ENCODE data around the gene SOX6. TPM values are rescaled to one million over a fixed set of nuclear protein-coding genes. Genes with fewer than 3 reads are reported as not detected.

SOX6 gene
- total and polyA plus RNA-seq, 2 of the 13 experiments (the other 11 are each of a cell fraction or from before 2014, with no cell fraction given), result 2.6 to 11.2 TPM

GRCh38 chr11:16402654-16403447, 46.5 kb upstream of the SOX6 start (continued):
- no peak for TF ChIP-seq REST (IDR thresholded peaks at IDR 0.05; ENCODE audit: borderline replicate concordance in 1 of 2, low read depth in 1 of 2, low read length in 2 of 2)
- no peak for TF ChIP-seq TGIF2 (CRISPR knock-in tag; IDR thresholded peaks at IDR 0.05)
- no peak for TF ChIP-seq NKX3-1 (CRISPR knock-in tag; IDR thresholded peaks at IDR 0.05)
- TF ChIP-seq CREB1 (IDR thresholded peaks at IDR 0.05), result no peak
- no peak for TF ChIP-seq CREB1 (CRISPR knock-in tag; IDR thresholded peaks at IDR 0.05)
- TF ChIP-seq ZNF710 (CRISPR knock-in tag; IDR thresholded peaks at IDR 0.05; ENCODE audit: borderline replicate concordance), result no peak; the same call in 1 of the 2 replicates
- TF ChIP-seq PRDM4 (CRISPR knock-in tag; IDR thresholded peaks at IDR 0.05; ENCODE audit: borderline replicate concordance), result no peak
- no peak for TF ChIP-seq ZNF781 (CRISPR knock-in tag; IDR thresholded peaks at IDR 0.05; ENCODE audit: borderline replicate concordance, not compliant biosample characterization)
- TF ChIP-seq MED13 (CRISPR knock-in tag; IDR thresholded peaks at IDR 0.05), result no peak
- no peak for TF ChIP-seq SMARCE1 (IDR thresholded peaks at IDR 0.05; ENCODE audit: borderline replicate concordance)
- TF ChIP-seq PAWR (CRISPR knock-in tag; IDR thresholded peaks at IDR 0.05; ENCODE audit: borderline replicate concordance), result no peak
- TF ChIP-seq ZNF577 (CRISPR knock-in tag; IDR thresholded peaks at IDR 0.05; ENCODE audit: borderline replicate concordance, low read depth), result no peak
